ENCODE results near the gene SPPL3.

Gene SPPL3

DNA sequence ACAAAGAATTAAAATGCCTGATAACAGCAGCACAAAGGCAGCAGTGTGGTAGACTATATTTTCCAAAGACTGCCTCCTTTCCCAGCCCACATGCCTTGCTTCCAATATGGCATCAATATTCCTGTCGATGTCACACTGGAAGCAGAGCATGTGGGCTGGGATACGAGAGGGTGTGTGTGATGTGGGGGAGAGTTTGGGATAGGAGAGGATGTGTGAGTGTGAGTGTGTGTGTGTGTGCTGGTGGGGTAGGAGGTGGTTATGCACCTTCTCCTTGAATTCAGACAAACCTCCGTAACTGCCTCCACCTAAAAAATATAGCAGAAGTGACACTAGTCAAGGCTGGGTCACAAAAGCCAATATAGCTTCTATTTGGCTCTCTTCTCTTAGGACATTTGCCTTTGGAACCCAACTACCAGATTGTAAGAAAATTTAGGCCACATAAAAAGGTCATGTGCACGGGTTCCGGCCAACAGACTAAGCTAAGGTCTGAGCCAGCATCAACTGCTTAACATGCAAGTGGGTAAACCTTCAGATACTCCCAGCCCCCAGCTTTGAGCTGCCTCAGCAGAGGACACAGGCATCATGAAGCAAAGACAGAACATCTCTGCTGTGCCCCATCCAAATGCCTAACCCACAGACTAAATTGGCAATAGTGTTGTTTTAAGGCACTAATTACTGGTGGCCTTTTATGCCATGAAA, 29.5 kb downstream of the SPPL3 start:
- no peak for DNase-seq (ENCODE audit: low spot score)

DNA sequence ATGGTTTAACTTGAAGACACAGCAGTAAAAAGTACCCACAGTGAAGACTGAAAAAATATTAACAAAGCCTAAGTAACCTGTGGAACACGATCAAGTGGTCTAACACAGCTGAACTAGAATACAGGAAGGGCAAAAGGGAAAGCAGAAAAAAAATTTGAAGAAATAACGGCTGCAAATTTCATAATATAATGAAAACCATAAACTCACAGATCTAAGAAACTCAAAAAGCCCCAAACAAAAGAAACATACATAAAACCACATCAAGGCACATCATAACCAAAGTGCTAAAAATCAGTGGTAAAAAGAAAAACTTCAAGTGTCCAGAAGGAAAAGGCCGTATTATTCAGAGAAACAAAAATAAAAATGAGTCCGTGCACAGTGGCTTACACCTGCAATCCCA, 30.9 kb downstream of the SPPL3 start:
- no peak for DNase-seq (ENCODE audit: low spot score)

DNA sequence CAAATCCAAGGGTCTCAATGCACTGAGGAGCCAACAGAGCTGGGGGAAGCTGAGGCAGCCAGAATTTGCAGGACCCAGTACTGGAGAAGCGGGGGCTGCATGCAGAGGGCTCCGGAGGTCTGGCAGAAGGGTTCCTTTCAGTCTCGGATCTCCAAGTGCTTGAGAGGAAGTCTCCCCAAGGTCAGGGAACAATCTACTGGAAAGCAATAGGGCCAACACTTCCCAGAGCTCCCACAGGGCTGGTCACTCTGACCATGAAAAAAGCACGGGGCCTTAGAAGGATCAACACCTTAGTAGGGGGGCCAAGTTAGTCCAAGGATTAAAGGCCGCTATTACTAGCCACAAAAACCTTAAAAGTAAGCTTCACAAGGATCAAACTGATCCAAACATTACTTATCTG, 31.7 kb downstream of the SPPL3 start:
- no peak for DNase-seq (ENCODE audit: low spot score)

DNA sequence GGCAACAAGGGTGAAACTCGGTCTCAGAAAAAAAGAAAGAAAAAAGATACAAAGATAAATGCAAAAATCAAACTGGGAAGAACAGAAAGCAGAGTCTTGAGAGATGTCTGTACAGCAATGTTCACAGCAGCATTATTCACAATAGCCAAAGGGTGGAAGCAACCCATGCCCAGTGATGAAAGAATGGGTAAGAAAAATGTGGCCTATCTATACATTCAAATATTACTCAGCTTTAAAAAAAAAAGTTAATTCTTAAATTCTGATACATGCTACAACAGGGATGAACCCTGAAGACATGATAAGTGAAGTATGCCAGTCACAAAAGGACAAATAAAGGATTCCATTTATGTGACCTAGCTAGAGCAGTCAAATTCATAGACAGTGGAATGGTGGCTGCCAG, 33.7 kb downstream of the SPPL3 start:
- no peak for DNase-seq (ENCODE audit: low spot score)

DNA sequence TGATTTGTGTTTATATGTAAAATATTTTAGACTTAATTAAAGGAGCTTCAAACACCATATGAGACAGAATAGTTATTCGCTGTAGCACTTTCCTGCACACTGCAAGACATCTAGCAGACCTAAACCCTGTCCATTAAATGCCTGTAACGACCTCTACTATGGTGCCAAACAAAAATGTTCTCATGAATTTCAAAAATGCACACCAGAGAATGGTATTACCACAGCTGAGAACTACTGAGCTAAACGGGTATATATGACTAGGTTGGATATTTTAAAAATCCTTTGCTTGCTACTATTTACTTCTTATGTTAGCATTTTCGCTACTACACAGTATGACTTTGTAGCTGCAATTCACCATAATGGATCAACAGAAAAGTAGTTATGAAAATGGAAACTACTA, 34.8 kb downstream of the SPPL3 start:
- DNase-seq (ENCODE audit: low spot score), result no peak

DNA sequence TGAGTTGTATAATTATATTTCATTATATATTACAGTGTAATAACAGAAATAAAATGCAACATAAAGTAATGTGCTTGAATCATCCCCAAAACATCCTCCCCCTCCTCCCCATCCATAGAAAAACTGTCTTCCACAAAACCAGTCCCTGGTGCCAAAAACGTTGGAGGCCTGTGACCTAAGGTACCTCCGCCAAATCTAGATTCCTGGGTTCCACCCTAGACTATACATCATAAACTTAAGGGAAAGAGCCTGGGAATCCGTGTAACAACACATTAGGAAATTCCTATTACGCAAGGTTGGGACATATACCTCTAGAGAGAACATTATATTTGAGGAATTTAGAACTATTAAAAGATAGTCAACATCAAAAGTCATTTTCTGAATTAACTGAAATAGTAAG, 38.0 kb downstream of the SPPL3 start:
- no peak for DNase-seq (ENCODE audit: low spot score)

DNA sequence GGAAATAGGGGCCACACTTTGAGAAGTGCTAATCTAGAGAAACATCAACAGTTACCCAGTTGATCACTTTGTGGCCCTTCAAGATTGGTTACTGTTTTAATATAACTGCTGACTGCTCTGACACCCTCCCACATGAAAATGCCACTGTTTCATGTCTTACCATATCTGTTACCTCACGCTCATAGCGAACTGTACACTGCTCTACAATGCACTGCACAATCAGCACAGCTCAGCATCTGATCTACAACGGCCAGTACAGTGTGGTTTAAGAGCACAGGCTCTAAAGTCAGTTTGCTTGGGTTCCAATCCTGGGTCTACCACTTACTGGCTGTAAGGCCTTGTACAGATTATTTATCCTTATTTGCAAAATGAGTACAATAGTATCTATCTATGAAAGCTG, 39.1 kb downstream of the SPPL3 start:
- DNase-seq (ENCODE audit: low spot score), result no peak

DNA sequence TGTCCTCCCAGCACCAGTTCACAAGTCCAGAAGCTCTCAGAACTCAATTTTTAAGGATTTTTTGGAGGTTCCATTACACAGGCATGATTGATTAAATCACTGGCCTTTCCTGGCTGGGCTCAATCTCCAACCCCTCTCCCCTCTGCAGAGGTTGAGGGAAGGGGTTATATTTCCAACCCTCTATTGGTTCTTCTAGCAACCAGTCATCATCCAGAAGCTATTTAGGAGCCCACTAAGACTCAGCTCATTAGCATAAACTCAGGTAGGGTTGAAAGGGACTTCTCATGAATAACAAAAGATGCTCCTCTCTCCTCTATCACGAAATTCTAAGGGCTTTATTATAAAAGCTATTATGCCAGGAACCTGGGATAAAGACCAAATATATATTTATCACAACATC, 41.5 kb downstream of the SPPL3 start:
- no peak for DNase-seq (ENCODE audit: low spot score)

DNA sequence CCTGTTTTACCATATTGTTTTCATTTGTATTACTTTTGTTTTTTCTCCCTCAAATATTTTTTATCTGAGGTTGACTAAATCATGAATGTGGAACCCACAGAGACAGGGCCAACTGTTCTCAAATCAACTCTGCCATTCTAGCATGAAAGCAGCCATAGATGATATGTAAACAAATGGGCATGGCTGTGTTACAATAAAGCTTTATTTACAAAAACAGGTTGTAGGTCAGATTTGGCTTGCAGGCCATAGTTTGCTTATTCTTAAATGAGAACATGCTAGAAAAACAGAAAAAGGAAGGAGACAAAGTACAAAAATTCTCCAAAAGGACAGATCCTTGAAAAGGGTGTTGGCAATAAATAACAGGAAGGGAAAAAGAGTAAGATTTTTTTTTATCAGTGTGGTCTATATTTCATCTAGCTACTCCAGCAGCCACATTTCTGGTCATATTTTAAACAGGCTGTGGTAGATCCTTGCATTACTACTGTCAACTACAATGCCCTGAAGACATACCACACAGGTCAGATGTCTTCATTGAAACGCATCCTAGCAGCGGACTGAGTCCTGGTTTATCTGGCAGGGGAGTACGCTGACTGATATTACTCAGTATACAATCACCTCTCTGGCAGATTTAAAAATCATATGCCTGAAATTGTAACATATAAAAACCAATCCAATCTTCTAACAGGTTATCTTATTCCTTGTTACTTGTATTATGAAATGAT, 42.9 kb downstream of the SPPL3 start:
- no peak for DNase-seq (ENCODE audit: low spot score)

DNA sequence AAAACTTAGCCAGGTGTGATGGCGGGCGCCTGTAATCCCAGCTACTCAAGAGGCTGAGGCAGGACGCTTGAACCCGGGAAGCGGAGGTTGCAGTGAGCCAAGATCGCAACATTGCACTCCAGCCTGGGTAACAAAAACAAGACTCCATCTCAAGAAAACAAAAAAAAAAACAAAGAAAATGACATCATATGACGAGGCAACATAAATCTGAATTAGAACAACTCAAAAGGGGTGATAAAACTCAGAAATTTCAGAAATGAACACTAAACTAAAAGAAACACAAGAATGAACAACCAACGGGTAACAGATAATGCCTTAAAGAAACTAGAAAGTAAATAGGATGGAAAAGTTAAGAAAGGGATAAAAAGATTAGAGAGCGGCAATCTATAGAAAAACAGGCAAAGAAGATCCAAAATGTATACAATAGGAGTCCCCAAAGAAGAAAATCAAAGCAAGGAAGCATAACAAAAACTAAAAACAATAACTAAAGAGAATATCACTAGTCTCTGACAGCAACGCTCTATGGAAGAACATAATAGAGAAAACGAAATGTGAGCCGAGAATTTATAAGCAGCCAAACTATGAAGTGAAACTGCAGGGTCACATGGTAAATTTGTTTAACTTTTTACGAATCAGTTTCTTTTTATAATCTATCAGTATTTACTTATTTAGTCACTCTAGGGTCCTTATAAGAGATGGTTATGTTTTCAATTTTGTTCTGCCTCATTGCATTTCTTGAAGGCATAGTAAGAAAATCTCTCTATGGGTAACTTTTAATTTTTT, 45.7 kb downstream of the SPPL3 start:
- DNase-seq (ENCODE audit: low spot score), result no peak

DNA sequence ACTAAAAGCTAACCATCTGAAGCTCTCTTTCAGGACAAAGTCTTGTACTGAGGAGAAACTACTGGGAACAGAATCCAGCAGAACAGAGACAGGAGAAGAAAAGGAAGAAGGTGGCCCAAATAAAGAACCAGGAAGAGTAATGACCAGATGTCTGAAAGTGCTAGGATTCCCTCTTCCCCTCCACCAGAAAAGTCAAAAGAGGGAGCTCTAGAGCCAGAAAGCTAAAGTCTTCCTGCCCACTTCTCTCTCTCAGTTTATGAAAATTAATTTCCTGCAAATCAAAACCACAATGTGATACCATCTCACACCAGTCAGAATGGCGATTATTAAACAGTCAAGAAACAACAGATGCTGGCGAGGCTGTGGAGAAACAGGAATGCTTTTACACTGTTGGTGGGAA, 47.2 kb downstream of the SPPL3 start:
- no peak for DNase-seq (ENCODE audit: low spot score)

DNA sequence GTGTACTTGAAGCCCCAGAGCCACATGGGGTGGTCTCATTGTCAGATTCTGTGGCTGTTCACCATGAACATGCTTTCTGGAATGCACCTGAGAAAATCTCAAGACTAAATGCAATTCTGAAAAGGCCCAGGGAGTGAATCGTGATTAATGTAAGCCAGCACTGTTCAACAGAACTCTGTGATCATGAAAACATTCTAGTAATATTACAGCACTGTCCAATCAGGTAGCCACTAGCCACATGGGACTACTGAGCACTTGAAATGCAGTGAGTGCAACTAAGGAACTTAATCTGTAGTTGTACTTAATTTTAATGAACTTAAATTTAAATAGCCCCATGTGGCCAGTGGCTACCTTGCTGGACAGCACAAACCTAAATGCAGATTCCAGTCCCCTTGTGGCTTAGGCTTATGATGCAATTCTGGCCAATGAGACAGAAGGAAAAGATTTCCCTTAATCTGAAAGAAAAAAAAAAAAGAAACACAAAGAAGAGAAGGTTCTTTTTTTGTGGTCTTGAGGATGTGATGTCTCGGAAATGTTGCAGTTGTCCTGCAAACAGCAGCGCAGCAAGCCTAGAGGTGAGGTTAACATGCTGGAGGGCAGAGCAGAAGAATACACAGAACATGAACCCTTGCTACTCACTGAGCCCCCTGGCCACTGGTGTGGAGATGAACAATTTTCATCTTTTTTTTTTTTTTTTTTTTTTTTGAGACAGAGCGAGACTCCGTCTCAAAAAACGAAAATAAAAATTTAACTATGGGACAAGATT, 48.2 kb downstream of the SPPL3 start:
- no peak for DNase-seq (ENCODE audit: low spot score)

DNA sequence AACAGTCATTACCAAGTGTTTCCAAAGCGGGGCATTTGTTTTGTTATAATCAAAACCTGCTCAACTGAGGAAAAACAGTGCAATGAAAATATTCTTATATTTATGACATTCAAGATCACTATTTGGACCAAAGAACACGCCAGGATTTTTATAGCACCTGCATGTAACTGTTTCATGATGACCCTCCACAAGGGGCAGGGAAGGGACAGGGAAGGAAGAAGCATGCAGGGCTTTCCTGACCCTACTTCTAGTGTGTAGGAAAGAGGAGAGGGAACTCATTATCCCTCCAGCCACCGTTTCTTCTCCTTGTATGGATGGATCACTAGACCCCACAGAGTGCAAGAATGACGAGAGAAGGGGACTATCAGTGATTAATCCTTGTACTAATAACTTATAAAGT, 49.4 kb downstream of the SPPL3 start:
- no peak for DNase-seq (ENCODE audit: low spot score)

DNA sequence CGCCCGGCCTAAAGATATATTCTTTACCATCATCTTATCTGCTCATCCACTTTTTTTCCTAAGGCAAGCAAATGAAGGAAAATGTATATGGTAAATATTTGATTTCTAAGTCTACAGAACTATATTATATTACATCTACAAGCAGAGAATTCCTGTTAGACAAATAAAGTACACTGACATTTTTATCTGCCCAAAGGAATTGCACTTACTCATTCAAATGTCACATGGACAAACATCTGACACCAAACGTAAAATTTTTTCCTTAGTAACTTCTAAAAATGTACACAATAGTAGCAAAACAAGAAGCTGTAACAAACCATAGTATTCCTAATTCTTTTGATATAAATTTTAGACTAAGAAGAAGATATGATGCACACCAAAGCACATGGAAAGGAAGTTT, 51.0 kb downstream of the SPPL3 start:
- DNase-seq (ENCODE audit: low spot score), result no peak

DNA sequence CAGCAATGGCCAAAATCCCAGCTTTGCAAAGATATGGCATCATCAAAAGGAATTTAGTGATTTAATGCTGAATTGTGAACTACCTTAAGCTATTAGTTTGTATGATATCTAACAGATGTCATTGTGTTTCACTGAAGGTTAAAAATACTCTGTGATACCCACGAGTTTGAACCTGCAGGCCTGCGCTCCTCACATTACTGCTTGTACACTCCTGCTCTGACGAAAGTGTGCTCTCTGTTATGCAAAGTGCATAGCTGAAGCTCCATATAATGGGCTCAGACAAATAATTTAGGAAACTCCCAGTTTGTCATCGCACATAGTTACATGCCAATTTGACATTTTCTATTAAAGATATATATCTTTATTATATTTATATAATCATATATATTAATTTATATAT, 52.2 kb downstream of the SPPL3 start:
- DNase-seq (ENCODE audit: low spot score), result no peak

DNA sequence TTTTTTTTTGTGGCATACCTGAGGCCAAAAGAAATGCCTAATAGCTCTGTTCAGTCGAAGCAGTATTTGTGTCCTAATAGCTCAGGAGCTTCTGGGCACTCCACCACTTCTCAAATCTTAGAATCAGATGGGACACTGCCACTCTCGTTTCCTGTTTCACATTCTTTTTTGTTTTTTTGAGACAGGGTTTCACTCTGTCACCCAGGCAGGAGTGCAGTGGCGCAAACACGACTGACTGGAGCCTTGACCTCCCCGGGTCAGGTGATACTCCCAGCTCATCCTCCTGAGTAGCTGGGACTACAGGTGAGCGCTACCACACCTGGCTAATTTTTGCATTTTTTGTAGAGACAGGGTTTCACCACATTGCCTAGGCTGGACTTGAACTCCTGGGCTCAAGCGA, 52.7 kb downstream of the SPPL3 start:
- no peak for DNase-seq (ENCODE audit: low spot score)

DNA sequence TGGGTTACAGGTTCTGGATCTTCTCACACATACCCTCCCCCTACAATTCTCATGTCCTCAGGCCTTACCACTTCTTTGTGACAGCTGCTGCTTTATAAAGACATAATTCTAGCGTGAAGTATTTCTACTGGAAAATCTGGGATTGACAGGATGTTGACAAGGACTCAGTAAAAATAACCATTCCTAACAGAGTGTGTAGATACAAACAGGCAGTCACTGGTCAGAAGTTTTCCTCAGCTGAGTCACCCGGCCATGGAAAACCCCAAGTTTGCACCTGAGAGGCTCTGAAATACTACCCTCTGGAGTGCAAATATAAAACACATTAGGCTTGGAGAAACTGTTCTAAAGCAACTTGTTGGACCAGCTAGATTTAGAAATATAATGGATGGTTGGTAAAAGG, 54.4 kb downstream of the SPPL3 start:
- DNase-seq (ENCODE audit: low spot score), result no peak

DNA sequence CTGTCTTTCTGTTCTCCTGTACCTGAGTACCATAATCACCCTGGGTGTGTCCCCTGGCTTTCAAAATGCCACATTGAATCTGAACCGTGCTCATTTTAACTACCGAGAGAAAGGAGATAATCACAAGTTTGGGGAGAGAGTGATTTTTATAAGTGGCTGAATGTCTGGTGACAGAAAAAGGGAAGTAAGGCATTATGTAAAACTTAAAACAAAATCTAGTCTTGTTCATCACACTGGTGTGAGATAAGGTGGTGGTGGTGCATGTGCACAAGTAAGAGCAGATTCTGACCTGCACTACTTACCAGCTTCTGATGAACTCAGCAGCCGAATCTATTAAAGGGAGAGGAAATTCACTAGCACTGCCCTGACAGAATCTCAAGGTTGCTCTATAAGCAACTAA, 56.3 kb downstream of the SPPL3 start:
- DNase-seq (ENCODE audit: low spot score), result no peak

DNA sequence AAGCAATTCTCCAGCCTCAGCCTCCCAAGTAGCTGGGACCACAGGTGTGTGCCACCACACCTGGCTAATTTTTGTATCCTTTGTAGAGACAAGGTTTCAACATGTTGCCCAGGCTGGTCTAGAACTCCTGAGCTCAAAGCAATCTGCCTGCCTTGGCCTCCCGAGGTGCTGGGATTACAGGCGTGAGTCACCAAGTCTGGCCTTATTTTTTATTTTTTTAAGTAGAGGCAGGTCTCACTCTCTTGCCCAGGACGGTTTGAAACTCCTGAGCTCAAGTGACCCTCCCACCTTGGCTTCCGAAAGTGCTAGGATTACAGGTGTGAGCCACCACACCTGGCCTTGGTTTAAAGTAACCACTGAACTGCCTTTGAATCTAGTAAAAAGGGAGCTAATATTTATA, 56.8 kb downstream of the SPPL3 start:
- DNase-seq (ENCODE audit: low spot score), result no peak

DNA sequence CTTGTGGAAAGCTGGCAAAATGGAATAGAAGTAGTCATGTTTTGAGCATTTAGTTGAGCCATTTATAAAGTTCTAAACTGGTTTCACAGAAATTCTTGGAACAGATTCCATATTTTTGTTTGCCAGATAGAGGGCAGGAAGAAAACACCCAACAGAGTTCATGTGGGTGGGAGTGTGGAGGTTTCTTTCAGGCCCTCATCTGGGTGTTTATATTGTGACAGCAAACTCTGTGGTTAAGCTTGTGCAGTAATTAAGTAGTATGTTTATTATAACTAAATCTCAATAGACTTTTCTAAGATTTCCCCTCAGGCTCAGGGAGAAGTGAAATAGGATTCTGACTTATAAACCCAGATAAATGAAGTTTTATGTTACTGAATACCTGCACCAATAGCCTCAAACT, 57.4 kb downstream of the SPPL3 start:
- no peak for DNase-seq (ENCODE audit: low spot score)

DNA sequence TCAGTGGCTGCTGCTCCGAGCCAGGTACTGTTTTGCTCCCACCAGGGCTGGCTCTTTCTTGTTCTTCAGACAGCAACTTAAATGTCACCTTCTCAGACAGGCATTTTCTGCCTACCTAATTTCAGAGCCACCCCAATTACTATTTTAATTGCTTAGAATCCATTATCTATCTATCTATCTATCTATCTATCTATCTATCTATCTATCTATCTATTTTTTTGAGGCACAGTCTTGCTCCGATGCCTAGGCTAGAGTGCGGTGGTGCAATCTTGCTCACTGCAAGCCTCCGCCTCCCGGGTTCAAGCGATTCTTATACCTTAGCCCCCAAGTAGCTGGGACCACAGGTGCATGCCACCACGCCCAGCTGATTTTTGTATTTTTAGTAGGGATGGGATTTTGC, 58.5 kb downstream of the SPPL3 start:
- no peak for DNase-seq (ENCODE audit: low spot score)

DNA sequence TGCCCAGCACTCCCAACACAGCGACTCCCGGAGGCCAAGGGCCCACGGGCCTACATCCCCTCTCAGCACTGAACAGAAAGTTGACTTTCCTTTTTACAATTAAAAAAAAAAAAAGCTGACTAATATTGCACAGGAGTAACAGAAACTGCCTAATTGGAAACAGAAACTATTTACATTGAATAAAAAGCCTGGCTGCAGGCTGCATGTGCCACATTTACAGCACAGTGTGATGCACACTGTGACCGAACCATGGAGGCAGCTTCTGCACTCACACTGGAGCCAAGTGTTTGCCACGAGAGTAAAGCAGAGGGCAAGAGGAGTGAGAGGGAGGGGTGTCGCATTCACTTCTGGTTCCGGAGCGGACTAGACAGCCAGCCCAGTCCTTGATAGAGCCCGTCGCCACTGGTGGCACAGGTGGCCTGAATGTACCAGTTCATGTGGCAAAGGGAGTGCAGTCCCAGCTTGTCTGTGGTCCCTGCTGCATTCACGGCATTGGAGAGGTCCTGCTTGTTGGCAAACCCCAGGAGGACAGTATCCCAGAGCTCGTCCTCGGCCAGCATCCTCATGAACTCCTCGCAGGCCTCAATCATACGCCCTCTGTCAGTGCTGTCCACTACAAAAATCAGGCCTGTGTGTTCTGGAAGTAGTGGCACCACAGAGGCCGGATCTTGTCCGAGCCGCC, 59.2 kb downstream of the SPPL3 start:
- DNase-seq (ENCODE audit: low spot score), result peak; percentile 43
